Natural killer cell (primary cell): ENCODE results near the gene AQP3. TPM values are rescaled to one million over a fixed set of nuclear protein-coding genes. Genes with fewer than 3 reads are reported as not detected.
"Not testable (repeated sequence)": the region's sequence is repeated elsewhere in the genome, so short reads cannot be mapped to it uniquely, and the experiment has no call there.

Source experiments
- ATAC-seq, 3 donors: fragments of 150-1000 bp in 2 of 3; fragments of 200-7000 bp in 1 of 3; cut with Tn5 transposase; 1 replicate in 1 of 3; 2 replicates in 2 of 3; pipeline ENCODE4 v1.10.0; 2021; ENCODE audit warnings: mild to moderate bottlenecking in 2 of 3, moderate library complexity in 2 of 3
- DNase-seq, 2 donors: peaks; one replicate each; pipeline versions ENCODE4 v3.0.0 to v3.0.0-alpha.2; 2013 to 2021; ENCODE audit warnings: mixed read lengths in 1 of 2
- H3K27ac ChIP-seq: one replicate; pipeline ENCODE4 v1.5.1; 2013; ENCODE audit warnings: mild to moderate bottlenecking, low read length
- H3K27me3 ChIP-seq: one replicate; pipeline ENCODE4 v1.6.1; 2013; ENCODE audit warnings: low read length; ENCODE audit not compliant: control insufficient read depth, insufficient read depth
- H3K36me3 ChIP-seq: one replicate; pipeline ENCODE4 v1.6.1; 2013; ENCODE audit warnings: low read length; ENCODE audit not compliant: control insufficient read depth, insufficient read depth
- H3K4me1 ChIP-seq: one replicate; pipeline ENCODE4 v1.6.1; 2013; ENCODE audit warnings: low read length; ENCODE audit not compliant: control insufficient read depth, insufficient read depth
- H3K4me3 ChIP-seq: one replicate; pipeline ENCODE4 v1.5.1; 2013; ENCODE audit warnings: low read length
- H3K9me3 ChIP-seq: one replicate; pipeline ENCODE4 v1.6.1; 2013; ENCODE audit warnings: low read length; ENCODE audit not compliant: control insufficient read depth, insufficient read depth
- H3K27ac Mint-ChIP-seq, 2 donors: one replicate each; pipeline ENCODE4 v1.8.0; 2022; ENCODE audit warnings: mild to moderate bottlenecking in 2 of 2, mixed read lengths in 2 of 2, moderate library complexity in 1 of 2
- H3K27me3 Mint-ChIP-seq, 2 donors: one replicate each; pipeline ENCODE4 v1.8.0; 2022; ENCODE audit warnings: low read depth in 2 of 2, mixed read lengths in 2 of 2
- H3K36me3 Mint-ChIP-seq: one replicate; pipeline ENCODE4 v1.8.0; 2022; ENCODE audit warnings: mixed read lengths
- H3K4me1 Mint-ChIP-seq, 2 donors: one replicate each; pipeline ENCODE4 v1.8.0; 2022; ENCODE audit warnings: mixed read lengths in 2 of 2
- H3K4me3 Mint-ChIP-seq: one replicate; pipeline ENCODE4 v1.8.0; 2022; ENCODE audit warnings: mild to moderate bottlenecking, moderate library complexity, mixed read lengths
- H3K9me3 Mint-ChIP-seq, 2 donors: one replicate each; pipeline ENCODE4 v1.8.0; 2022; ENCODE audit warnings: mixed read lengths in 2 of 2
- CTCF ChIP-seq: fragments of 200-600 bp; IDR thresholded peaks from one replicate; pipeline ENCODE4 v1.8.0; 2022; ENCODE audit warnings: antibody characterized with exemption
- WGBS: methylation state at CpG from one replicate; pipeline ENCODE4 v1.1.7; 2013; ENCODE audit warnings: missing lambda C conversion rate; ENCODE audit not compliant: insufficient coverage; 5-methylcytosine and 5-hydroxymethylcytosine counted together
- intact Hi-C: fragments of 100-400 bp; cut with micrococcal nuclease; formaldehyde crosslinking; loops from one replicate; pipeline ENCODE4 v1.14.2; 2022
- total RNA-seq, 4 donors: library from RNA; stranded (reverse); fragments of 120-200 nt in 1 of 4; gene quantifications; one replicate each; pipeline versions ENCODE4 v1.2.3 to v1.2.4, GENCODE V29; 2013 to 2022

The AQP3 gene
- total RNA-seq, 3 donors from 2014 or later (not counting 1 experiment from before 2014, with no cell fraction given) = 3.9 to 12.7 (median 6.1) TPM

- DNase-seq, H3K4me3 ChIP-seq, H3K27ac ChIP-seq, H3K36me3 ChIP-seq, ATAC-seq, H3K36me3 Mint-ChIP-seq, H3K9me3 ChIP-seq, H3K9me3 Mint-ChIP-seq, H3K4me3 Mint-ChIP-seq, H3K4me1 ChIP-seq, intact Hi-C loops, H3K27ac Mint-ChIP-seq, H3K27me3 ChIP-seq, H3K4me1 Mint-ChIP-seq: not testable (repeated sequence)
- H3K27me3 Mint-ChIP-seq = peaks cover 0 to 13% of the 10 kb centered on the region in 2 donors
- WGBS = 92% methylated on average over 15 of the region's 15 CpGs
Observed at GRCh38 chr9:33395159-33395879, 52.1 kb downstream of the AQP3 start.

DNA sequence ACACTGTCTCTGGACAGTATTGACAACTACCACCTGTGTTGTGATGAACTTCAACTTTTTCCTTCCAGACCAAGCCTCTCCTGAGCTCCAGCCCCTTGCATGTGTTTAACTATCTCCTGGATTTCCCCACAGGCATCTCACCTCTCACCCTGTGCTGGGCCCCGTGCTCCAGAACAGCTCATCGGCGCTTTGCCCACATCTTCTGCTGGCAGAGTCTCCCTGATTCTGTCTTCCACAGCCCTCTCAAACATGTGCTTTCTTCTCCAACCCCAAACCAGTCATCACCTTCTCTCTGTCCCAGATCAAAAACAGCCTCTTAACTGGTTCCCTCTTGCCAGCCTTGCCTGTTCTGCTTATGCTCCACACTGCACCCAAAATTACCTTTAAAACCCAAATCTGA is 53.4 kb downstream of the AQP3 start:
- H3K36me3 ChIP-seq, ATAC-seq, H3K27me3 Mint-ChIP-seq, H3K9me3 Mint-ChIP-seq, H3K27ac ChIP-seq, H3K4me1 ChIP-seq, intact Hi-C loops, H3K4me3 Mint-ChIP-seq, H3K27ac Mint-ChIP-seq, H3K36me3 Mint-ChIP-seq, H3K9me3 ChIP-seq, H3K4me1 Mint-ChIP-seq, DNase-seq, H3K4me3 ChIP-seq, H3K27me3 ChIP-seq: not testable (repeated sequence)
- WGBS = 88% methylated on average over 3 of the region's 3 CpGs

DNA sequence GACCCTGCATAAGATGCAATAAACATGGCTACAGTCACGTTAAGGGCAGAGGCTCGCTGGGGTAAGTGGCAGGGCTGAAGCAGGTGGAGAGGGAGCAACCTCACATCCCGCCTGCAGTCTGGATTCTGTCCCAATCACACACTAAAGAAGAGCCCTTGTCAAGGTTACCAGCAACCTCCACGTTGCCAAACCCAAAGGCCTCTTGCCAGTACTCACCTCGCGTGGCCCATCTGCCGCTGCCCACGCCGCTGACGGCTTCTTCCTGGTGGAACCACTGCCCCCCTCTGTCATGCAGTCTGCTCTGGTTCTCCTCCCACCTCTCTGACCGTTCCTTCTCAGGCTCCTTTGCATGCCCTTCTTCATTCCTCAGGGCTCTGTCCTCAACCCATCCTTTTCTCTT is 53.8 kb downstream of the AQP3 start:
- Histone ChIP-seq H3K4me1 (no peaks in the 10 kb centered on the region), H3K27me3 (no peaks in the 10 kb centered on the region), H3K4me3 (no peak overlapping the region), H3K36me3 (no peaks in the 10 kb centered on the region), H3K9me3 (no peaks in the 10 kb centered on the region), H3K27ac (no peak overlapping the region)
- no peaks in the 10 kb centered on the region for H3K36me3 Mint-ChIP-seq
- no peak for ATAC-seq
- no peak overlapping the region for H3K27ac Mint-ChIP-seq
- TF ChIP-seq CTCF = no peak
- peaks cover 0 to 7% of the 10 kb centered on the region in 2 donors for H3K27me3 Mint-ChIP-seq
- no peaks in the 10 kb centered on the region for H3K9me3 Mint-ChIP-seq
- WGBS = 87% methylated on average over 11 of the region's 11 CpGs
- DNase-seq = no peak
- intact Hi-C loops = no loop called here
- no peak overlapping the region for H3K4me3 Mint-ChIP-seq
- H3K4me1 Mint-ChIP-seq = no peaks in the 10 kb centered on the region

DNA sequence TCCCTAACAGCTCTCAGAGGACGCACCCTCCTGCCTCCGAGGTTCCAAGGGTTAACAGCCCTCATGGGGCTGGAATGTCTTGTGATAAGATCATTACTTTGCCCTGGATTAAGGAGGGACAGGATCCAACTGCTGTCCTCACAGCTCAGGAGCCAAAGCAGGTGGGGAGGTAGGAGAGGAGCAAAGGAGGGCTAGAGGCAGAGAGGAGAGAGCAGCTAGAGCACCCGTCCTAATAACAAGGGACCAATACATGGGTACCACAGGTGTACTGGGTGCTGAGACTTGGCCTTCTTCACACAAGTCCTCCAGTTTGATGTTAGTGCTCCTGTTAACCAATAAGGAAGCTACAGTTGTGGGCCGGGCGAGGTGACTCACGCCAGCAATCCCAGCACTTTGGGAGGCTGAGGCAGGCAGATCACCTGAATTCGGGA is 54.8 kb downstream of the AQP3 start:
- H3K4me1 Mint-ChIP-seq, H3K4me3 Mint-ChIP-seq, H3K27me3 ChIP-seq, intact Hi-C loops, H3K4me3 ChIP-seq, H3K36me3 ChIP-seq, H3K4me1 ChIP-seq, DNase-seq, H3K9me3 Mint-ChIP-seq, H3K36me3 Mint-ChIP-seq, H3K9me3 ChIP-seq, H3K27ac ChIP-seq, ATAC-seq, H3K27ac Mint-ChIP-seq, H3K27me3 Mint-ChIP-seq: not testable (repeated sequence)
- WGBS = 90% methylated on average over 7 of the region's 7 CpGs

Other genes with a start within 250 kb of the AQP3 start
- not detected for gene SPINK4, start 207.4 kb downstream of the AQP3 start, total RNA-seq
- gene BAG1, start 182.9 kb downstream of the AQP3 start, total RNA-seq = 100 to 1,000 TPM in 1 of 3 donors, 10 to 100 TPM in 2; 83.4 to 102 (median 93.4) TPM
- 10 to 100 TPM; 21.3 to 24.5 (median 24.0) TPM for gene CHMP5, start 182.5 kb downstream of the AQP3 start, total RNA-seq
- gene NFX1, start 157.1 kb downstream of the AQP3 start, total RNA-seq = 10 to 100 TPM; 33.0 to 38.8 (median 38.5) TPM
- not detected for gene AQP7, start 45.0 kb downstream of the AQP3 start, total RNA-seq
- 10 to 100 TPM; 34.2 to 42.2 (median 38.2) TPM for gene NOL6, start 26.3 kb upstream of the AQP3 start, total RNA-seq
- under 1 TPM in 1 of 3 donors, not detected in 2; 0.13 TPM for gene ANKRD18B, start 76.7 kb upstream of the AQP3 start, total RNA-seq